ENCODE results near the gene PKHD1. TPM values are rescaled to one million over a fixed set of nuclear protein-coding genes. Genes with fewer than 3 reads are reported as not detected.

PKHD1 gene
- total RNA-seq, 1 experiment from 2014 or later: 0.09 TPM

DNA sequence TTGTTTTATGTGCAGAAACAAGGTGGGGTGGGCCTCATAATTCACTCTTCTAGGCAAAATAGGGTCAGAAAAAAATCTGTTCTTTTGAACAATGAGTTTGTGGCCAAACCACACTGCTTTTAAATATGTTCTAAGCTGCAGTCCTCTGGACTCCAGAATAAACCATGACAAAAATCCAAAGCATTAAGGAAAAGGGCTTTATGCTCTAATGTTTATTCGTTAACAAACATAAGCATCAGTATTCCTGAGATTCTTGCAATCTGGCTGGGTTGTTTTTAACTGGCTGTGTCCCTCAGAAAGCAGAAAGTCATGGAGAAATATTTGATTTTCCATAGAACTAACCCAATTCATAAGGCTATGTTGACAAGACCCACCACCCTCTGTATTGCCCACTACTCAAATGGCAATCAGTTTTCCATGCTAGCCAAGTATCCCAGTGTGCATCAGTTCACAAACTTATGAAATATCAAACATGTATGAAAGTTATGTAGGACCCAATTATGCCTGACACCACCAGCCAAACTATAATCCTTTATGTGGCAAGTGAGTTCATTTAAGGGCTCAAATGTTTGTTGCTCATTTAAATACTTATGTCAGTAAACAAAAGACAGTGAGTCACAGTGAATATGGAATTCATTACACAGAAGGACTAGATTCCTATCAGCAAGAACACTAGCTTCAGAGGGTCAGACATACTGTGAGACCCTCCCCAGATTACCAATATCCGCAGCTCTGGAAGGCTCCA is 45.1 kb downstream of the PKHD1 start:
- Histone ChIP-seq H3K56ac (ENCODE audit: insufficient read length, low read depth, low read length) (no peak overlapping the region), H3K23me2 (ENCODE audit: insufficient read length, low read depth, low read length, poor library complexity, severe bottlenecking) (no peaks in the 10 kb centered on the region), H3K79me2 (ENCODE audit: insufficient read depth, low read length) (no peaks in the 10 kb centered on the region), H2AFZ (ENCODE audit: low read length) (no peak overlapping the region), H3K4me2 (ENCODE audit: insufficient read depth, insufficient read length, low read length) (no peak overlapping the region), H3K9me3 (ENCODE audit: control insufficient read depth, low read depth, low read length) (no peaks in the 10 kb centered on the region), H3K4ac (ENCODE audit: low read depth, low read length) (no peak overlapping the region), H3K27me3 (ENCODE audit: insufficient read depth, low read length) (no peaks in the 10 kb centered on the region), H3K23ac (ENCODE audit: insufficient read length, low read depth, low read length) (no peak overlapping the region), H4K8ac (replicated peaks; ENCODE audit: insufficient read length, low read depth, low read length) (no peak overlapping the region), H4K20me1 (ENCODE audit: control insufficient read depth, insufficient read depth, insufficient read length) (no peaks in the 10 kb centered on the region), H2AK5ac (ENCODE audit: insufficient read length, low read length) (no peak overlapping the region), H4K91ac (ENCODE audit: insufficient read length, low read depth, low read length) (no peak overlapping the region), H3K18ac (ENCODE audit: insufficient read length, low read depth, low read length) (no peak overlapping the region), H3K9ac (ENCODE audit: extremely low read depth, insufficient read length, low read length) (no peak overlapping the region), H2BK12ac (ENCODE audit: insufficient read length, low read depth, low read length) (no peak overlapping the region), H2BK20ac (ENCODE audit: low read depth, low read length, poor library complexity, severe bottlenecking) (no peak overlapping the region), H2BK120ac (ENCODE audit: low read depth, low read length, poor library complexity, severe bottlenecking) (no peak overlapping the region), H4K5ac (ENCODE audit: insufficient read length, low read depth, low read length) (no peak overlapping the region), H3K79me1 (ENCODE audit: insufficient read depth, low read depth, low read length, poor library complexity, severe bottlenecking) (no peaks in the 10 kb centered on the region), H3T11ph (ENCODE audit: low read length) (no peak overlapping the region), H2BK5ac (ENCODE audit: insufficient read length, low read length) (no peak overlapping the region), H3K14ac (ENCODE audit: insufficient read depth, low read length) (no peak overlapping the region), H2BK15ac (ENCODE audit: low read depth, low read length) (no peak overlapping the region), H3K27ac (ENCODE audit: insufficient read length, low read depth, low read length) (no peak overlapping the region), H3K4me1 (ENCODE audit: insufficient read depth, low read length) (no peaks in the 10 kb centered on the region)
- Mint-ChIP-seq H3K9me3 (peaks cover 0 to 5% of the 10 kb centered on the region in 2 experiments; a peak in 2 of 5 replicates), H3K27me3 (ENCODE audit: low read depth) (no peaks in the 10 kb centered on the region; the same call in 1 of the 2 replicates), H3K36me3 (ENCODE audit: insufficient read depth in 1 of 3, low read depth in 3 of 3) (peaks cover 0 to 2% (median 0%) of the 10 kb centered on the region in 3 experiments; a peak in 2 of 7 replicates), H3K4me1 (no peaks in the 10 kb centered on the region), H3K27ac (no peak overlapping the region), H3K4me3 (no peak overlapping the region)
- TF ChIP-seq, protein P1, sequence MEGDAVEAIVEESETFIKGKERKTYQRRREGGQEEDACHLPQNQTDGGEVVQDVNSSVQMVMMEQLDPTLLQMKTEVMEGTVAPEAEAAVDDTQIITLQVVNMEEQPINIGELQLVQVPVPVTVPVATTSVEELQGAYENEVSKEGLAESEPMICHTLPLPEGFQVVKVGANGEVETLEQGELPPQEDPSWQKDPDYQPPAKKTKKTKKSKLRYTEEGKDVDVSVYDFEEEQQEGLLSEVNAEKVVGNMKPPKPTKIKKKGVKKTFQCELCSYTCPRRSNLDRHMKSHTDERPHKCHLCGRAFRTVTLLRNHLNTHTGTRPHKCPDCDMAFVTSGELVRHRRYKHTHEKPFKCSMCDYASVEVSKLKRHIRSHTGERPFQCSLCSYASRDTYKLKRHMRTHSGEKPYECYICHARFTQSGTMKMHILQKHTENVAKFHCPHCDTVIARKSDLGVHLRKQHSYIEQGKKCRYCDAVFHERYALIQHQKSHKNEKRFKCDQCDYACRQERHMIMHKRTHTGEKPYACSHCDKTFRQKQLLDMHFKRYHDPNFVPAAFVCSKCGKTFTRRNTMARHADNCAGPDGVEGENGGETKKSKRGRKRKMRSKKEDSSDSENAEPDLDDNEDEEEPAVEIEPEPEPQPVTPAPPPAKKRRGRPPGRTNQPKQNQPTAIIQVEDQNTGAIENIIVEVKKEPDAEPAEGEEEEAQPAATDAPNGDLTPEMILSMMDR (conservative IDR thresholded peaks at IDR 0.05): no peak
- DNase-seq: no peak
- no CpG with 5 or more reads among the region's 2 CpGs for whole genome bisulfite sequencing (ENCODE audit: extremely low coverage, insufficient read length, low lambda C conversion rate)
